CD4-positive, alpha-beta T cell treated with Interleukin-15 for 1 hour (primary cell): ENCODE data around the gene PHF12.
A peak's percentile ranks its signal among the peaks of the same experiment; 100 is the strongest.

Experiments used
- DNase-seq: peaks from one replicate; pipeline ENCODE4 v3.0.0-alpha.2; 2020

PHF12 gene

DNA sequence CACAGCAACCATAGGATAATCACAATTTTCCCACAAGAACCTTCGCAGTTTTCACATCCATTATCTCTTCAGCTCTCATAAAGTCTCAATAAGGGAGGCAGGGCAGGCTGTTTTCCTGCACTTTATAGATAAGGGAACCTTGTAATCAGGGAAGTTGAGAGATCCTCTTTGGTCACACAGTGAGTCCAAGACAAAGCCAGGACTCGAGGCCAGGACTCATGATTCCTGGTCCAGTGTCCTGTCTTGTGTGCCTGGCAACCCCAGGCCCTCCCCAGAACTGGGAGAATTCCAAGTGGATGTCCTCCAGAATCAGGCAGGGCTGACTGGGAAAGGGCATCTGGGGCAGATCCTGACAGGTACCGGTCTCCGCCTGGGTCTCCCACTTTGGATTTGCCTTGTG is 23.1 kb upstream of the PHF12 start:
- no peak for DNase-seq

DNA sequence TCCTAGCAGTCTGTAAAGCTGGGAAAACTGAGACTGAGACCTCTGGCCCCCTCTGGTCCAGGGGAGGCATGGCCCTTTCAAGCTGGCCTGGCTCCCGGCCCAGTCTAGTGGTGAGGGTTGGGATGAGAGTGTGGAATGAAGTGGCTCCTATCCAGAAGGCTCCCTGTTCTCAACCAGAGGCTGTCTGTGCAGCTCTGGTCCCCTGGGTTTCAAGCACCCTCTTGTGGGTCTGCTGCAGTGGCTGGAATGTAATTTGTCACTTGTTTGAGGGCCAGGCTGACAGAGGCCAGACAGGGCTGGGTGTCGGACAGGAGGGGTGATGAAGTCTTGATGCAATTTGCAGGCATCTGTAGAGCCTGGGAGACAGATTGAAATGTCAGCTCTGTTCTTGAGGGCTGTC is 22.1 kb upstream of the PHF12 start:
- DNase-seq = no peak

DNA sequence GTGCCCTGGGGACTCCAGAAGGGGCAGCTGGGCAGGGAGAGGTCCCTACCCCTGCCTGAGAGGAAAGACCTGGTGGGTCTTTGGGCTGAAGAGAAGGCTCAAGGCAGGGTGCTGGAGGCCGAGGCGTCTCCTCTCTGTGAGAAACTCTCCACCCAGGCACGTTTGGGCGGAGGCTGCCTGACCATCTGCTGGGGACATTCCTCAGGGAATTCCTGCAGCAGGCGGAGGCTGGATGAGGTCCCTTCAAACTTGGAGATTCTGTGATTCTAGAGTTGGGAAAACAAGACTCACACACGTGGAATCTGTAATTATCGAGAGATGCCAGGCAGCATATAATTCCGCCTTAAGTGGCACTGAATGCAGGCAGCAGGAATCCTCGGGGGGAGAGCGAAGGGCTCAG is 21.1 kb upstream of the PHF12 start:
- no peak for DNase-seq

DNA sequence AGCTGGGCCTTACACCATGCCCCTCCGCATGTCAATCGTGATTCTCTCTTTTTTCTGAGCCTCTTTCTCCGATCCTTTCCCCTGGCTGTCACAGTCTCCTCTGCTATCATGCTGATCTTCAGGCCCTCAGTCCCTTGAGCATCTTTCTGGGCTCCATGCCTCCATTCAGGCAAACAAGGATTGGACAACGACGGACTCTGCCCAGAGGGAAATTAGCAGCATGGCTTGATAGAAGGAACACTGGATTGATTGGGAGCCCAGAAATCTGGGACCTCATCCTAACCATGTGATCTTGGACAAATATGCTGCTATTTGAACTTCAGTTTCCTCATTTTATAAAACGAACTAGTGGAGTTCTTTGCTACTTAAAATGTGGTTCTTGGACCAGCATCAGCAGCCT is 19.6 kb upstream of the PHF12 start:
- DNase-seq = no peak

DNA sequence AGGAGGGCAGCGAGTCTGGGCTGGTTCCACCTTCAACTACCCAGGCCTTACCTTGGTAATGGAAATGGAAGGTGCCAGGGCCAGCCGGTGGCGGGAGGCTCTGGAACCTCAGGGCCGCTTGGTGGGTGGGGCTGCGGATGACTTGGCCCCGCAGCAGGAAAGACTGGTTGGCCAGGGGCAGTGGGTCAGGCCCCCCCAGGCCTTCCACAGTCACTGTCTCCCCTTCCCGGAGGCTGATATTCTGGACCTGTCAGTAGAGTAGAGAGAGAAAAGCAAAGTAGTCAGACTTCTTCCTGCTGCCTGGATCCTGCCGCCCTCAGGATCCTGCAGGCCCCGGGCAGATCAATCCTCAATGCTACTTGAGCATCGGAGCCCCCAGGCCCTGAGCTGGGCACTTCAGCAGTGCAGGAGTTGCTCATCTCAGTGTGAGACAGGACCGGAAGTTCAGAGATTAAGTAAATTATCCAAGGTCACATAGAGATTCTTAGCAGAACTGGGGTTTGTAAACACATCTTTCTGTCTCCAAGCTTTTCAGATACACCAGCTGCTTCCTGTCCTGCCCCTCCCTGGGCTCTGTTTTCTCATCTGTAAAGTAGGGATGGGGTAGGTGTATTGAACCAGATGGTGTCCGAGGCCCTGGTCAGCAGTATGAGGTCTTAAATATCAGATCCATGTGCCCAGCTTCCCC is 18.5 kb upstream of the PHF12 start:
- no peak for DNase-seq

DNA sequence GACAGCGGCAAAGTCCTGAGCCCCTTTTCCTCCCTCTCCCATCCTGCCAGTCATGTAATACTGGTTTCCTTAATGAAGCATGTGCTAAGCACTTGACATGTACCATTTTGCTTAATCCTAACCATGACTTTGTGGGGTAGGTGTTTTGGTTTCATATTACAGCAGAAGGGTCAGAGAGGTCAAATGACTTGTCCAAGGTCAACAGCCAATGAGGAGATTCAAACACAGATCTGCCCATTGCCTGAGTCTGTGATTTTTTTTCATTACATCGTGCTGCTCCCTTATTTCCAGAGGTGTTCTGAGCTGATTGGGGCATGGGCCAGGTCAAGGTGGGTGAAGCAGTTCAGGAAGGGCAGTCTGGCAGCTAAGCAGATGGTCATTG is 17.6 kb upstream of the PHF12 start:
- DNase-seq = no peak

DNA sequence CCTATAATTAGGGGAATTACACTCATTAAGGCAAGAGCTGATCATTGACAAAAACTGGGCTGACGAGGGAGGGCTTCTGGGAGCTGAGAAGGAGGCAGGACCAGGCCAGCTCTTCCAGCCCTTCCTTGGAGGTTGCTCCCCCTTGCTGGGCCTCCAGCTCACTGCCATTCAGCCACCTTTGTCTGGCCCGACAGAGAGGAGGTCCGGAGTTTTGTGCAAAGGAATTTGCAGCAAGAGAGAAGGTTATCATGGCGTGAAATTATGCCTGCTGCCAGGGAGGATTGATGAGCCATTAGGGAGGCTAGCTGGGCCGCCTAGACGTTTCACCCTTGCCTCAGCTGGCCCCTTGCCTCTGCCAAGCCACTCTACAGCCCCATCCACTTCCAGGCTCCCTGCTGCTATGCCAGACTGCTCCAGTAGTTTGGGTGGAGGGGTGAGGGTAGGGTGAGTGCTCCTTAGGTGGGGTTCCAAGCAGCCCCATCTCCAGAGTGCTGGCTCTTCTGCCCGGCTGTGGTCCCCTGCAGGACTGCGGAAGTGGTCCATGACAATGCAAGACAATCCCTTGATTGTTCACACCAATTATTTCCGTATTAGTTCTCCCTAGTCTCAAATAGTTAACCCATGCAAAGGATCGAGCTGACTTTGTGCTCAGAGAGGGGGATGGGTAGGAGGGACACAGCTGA is 17.1 kb upstream of the PHF12 start:
- no peak for DNase-seq

DNA sequence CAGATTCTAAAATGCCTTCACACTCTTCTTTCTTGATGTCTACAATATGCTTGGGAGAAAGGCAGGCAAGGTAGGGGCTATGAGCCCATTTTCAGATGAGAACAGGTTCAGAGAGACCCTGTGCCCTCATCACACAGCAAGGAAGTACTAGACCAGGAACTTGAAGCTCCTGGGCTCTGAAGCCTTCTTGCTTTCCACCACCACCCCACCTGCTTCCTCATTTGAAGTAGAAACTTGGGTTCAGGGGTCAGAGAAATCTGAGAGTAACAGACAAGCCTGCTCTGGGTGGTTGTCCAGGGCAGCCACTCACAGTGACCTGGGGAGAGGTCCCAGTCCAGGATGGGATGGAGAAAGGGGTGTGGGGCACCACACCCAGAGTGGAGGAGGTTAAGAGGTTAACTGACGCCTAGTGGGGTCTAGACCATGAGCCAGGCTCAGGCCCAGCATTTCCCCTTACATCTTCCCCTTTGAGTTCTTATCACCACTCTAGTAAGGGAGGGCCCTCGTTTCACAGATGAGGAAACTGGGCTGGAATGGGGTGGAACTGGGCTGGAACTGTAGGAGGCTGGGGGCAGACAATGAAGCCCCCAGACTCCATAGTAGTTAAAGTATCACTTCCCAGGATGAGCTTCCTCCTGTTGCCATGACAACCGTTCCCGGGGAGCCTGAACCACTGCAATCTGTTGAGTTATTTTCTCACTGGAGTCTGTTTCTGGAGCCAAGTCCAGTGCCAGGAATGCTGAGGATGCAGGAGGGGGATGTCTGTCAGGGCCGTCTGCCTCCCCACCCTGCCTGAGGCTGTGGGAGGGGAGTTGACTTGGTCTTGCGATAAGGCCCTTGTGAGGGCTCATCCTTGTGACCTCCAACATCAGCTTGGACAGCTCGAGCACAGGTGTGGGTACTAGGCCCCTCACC is 16.2 kb upstream of the PHF12 start:
- DNase-seq = peak; percentile 30

DNA sequence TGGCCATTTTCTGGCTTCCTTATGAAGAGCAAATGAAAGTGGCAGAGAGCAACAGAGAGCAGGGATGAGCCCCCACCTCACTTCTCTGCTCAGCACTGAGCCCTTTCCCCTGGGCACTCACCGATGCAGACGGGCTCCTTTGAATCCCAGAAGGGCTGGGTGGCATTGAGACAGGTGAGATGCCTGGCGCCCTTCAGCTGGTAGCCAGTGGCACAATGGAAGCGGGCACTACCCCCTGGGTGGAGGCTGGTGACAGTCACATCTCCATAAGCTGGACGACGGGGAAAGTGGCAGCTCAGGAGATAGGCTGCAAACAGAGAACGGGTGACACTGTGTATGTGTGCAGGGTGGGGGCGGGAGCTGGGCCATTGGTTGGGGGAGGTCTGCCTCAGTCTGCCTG is 12.5 kb upstream of the PHF12 start:
- DNase-seq = no peak

DNA sequence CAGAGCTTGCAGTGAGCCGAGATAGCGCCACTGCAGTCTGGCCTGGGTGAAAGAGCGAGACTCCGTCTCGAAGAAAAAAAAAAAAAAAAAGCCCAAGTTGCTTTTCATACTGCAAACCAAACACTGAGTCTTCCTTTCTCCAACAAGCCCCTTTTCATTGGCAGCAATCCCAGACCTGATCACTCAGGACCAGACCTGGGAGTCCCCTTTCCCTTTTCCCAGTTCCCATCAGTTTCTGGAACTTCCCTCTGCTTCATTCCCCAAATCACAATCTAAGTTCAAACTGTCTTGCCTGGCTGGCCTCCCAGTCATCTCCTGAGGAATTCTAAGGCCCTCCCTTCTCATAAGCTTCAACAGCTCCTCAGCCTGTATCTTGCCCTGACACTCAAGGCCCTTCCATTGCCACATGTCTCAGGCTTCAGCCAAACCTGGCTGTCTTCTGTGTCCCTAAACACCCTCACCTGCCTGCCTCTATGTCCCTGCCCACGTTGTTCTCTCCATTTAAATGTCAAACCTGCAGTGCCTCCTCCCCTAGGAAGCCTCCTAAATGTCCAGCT is 11.8 kb upstream of the PHF12 start:
- no peak for DNase-seq

DNA sequence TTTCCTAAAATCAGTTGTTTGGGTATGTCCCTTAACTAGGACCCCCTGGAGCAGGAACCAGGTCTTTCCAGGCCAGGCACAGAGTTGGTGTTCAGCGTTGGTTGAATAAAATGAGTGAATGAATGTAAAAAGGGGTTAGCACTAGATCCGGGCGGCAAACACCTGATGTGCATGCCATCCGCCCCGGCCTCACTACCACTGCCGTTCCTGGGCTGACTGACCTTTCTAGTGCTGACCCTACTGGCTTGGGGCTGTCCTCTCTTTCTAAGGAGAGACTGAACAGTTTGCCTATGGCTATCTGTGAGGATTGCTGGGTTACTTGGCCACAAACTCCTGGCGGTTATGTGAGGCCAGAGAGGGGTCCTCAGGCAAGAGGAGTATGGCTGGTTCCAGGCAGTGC is 10.1 kb upstream of the PHF12 start:
- no peak for DNase-seq

DNA sequence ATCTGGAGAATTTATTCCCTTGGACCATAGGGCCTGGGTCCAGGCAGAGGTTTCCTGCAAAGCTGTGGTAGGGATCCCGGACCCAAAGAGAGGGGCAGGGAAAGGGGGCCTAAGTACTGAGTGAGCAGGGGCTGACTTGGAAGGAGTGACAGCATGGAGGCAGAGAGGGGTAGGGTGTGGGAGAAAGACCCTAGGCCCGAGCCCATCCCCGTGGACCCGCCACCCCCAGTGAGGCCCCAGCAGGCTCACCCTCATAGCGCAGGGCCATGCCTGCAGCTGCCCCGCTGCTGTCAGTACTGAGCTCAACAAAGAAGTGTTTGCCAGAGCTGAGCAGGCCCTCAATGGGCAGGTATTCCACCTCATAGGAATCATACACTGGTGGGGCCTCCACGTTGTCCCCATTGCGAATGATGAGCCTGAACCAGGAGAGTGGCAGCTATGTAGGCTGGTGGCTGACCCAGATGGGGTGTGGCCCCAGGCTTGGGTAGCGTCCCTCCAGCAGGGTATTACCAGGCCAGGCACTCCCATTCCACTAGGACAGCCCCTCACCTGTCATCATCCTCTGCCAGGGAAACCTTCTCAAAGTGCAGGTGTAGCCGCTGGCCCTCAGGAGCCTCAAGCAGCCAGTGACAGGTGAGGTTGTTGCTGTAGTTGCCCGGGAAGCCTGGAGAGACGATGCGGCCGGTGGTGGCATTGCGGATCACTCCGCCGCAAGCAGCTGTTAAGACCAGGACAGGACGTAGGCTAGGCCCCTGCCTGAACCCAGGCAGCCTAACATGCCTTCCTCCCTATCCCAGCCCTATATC is 9.1 kb upstream of the PHF12 start:
- no peak for DNase-seq

DNA sequence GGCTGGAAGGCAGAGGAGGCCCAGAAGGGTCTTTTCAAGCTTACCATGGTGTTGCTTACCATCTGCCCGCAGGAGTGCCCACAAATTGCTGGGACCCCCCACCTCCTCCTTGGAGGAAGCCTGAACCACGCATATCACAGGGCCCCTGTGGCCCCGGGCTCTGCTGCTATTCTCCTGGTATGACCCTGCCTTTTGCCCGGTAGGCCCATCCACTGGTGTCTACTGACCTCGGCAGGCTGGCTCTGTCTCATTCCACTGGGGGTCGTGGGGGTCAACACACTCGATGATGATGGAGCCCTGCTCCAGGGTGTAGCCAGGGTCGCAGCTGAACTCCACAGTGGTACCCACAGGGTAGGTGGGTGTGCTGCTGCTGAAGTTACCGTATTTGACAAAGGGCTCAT is 8.2 kb upstream of the PHF12 start:
- DNase-seq = no peak

DNA sequence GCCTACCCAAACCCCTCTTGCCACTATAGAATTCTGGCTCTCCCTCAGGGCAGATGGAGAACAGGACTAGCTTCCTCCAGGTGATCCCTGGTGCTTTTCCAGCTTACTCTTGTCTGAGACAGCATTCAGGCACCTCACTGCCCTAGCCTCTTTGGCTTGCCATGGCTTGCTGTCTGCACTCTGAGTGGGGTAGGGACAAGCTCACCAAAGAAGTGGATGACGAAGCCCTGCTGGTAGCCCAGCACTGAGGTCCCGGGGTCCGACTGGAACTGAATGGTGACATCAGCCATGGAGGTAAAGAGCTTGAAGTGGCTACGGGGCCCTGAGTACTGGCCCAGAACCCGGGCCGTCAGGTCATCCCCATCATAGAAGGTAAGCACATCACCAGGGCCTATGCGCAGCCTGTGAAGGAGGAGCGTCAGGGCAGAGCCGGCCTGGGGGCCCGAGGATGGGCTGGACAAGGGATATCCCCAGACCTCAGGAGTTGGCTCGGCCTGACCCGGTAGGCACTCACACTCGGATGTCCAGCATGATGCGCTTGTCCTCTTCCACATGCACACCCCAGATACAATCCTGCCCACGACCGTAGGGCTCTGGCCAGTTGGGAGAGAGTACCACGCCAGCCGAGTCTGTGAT is 7.6 kb upstream of the PHF12 start:
- no peak for DNase-seq

DNA sequence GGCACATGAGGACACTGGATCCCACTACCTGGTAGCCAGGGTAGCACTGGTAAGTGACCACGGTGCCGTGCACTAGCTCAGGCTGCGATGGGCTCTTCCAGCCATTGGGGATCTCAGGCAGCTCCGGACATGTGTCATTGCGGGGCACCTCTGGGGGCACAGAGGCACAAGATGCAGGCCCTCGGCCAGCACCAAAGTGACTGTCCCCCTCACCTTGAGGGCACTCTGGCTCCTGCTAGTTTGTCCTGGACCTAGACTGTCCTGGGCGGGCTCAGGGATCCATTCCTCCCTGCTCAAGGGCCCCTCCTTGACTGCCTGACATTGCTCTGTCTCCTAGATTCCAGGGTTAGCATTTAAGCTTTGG is 6.7 kb upstream of the PHF12 start:
- no peak for DNase-seq

DNA sequence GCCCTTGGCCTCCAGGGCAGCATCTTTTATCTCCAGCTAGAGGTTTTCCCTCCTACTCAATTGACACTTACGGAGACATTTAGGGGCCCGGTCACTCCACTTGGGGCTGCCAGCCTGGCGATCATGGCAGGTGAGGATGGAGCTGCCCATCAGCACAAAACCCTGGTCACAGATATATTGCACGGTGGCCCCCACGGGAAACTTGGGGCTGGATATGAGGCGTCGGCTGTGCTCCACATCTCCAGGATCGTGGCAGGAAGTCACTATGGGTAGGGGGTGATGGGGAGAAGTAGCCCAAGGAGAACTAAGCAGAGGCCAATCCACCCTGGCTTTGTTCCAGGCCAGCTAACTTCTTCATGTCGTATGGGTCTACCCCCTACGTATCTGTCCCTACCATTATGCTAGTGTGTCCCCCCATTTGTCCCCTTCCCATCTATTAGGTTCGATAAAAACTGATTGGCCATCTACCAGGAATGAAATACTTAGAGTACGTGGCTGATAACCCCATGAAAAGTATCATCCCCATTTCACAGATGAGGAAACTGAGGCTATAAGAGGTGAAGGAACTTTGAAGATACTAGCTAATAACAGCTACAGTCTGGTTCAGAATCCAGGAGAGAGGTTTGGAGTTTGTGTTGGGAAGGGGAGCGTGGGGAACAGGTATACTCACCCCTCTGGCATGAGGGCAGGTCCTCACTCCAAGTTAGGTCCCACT is 6.1 kb upstream of the PHF12 start:
- DNase-seq = no peak

DNA sequence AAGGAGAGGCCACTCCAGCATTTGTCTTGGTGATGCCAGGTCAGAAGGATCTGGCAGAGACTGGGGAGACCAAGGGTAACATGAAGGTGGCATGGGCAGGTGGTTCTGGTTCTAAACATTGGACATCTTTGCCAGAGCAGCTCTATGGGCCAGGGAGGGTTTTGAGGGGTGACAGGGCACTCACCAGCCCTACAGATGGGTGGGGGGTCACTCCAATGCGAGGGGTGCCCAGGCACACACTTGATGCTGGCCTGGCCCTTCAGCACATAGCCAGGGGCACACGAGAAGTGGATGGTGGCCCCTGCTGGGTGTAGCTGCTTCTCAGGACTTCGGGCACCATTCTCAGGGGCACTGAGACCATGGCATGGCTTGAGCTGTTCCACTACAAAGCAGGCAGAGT is 5.5 kb upstream of the PHF12 start:
- no peak for DNase-seq

DNA sequence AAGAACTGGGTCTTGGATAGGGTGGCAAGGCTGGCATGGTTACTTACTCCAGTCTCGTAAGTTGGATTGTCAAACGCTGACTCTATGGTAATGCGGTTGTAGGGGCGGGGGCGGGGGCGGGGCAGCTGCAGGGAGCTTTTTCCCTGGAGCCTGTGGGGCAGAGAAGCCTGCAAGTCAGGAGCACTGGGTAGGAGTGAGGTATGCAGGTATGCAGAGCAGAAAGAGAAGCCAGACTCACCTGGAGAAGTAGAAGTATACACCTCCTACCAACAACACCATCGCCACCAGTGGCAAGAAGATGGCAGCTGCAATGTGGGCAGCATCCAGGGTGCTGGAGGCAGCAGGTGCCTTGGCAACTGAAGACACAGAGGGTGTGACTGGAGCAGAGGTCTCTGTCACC is 4.8 kb upstream of the PHF12 start:
- DNase-seq = no peak

DNA sequence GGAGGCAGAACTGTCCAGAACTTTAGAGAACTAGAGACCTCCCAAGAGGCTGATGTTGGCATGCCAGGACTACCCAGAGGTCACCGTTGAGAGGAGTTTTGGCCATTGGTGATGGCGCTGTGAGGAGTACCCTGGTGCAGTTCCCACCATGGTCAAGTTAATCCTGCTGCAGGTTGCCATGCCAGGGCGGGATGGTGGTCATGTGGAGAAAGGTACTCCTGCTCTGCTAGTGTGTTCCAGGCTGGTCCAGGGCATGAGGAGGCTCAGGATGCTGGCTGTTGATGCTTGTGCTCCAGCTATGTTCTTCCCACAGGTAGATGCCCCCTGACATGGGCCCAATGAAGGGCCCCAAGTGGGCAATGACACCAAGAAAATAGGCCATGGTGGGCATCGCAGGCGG is 4.1 kb upstream of the PHF12 start:
- DNase-seq = no peak

DNA sequence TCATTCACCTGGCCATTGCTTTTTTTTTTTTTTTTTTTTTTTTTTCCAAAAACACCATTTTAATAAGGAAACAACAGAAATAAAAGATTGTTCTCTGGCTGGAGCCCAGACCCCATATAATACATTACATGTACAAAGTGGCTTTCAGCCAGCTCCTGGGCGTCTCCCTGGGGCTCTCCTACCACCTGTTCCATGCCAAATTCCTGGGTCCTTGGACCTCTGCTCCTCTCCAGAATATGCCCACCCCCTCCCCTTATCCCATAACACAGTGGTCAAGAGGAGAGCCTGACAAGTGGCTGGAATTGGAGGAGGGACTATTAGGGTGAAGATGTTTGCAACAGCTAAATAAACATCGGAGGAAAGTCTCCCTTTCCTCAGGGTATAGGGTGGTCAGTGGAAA is 3.6 kb upstream of the PHF12 start:
- no peak for DNase-seq

DNA sequence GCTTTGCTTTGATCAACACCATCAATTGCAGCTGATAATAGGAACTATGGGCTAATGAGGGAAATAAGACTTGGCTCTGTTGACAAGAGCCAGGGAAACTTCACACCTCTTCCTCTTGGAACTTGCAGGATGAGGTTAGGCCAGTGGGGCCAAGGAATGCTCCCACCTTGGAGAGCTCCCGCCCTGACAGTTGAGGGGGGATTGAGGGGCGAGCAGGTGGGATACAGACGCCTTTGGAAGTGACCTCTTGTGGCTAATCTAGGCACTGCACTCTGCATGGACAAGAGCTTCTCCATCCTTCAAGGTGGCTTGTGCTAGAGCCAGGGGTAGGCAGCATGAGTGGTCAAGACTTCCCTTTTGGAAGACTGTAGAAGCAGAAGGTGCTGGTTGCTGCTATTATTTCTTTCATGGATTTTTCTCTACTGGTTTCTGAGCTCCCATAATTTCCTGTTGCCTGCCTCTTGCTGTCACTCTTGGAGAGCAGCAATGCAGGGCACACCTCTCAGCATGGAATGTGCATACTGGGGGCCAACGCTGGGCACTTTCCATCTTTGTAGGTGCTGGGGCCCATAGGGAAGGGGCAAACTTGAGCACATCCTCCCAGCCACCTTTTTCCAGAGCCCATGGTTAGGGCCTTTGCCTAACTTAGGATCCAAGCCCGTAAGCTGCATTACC is 2.3 kb upstream of the PHF12 start:
- peak; percentile 44 for DNase-seq
